ENCODE measurements around the gene PABPC1L. TPM values are rescaled to one million over a fixed set of nuclear protein-coding genes. Genes with fewer than 3 reads are reported as not detected.

PABPC1L gene
- total RNA-seq, 1 donor from 2014 or later = 17.3 TPM

DNA sequence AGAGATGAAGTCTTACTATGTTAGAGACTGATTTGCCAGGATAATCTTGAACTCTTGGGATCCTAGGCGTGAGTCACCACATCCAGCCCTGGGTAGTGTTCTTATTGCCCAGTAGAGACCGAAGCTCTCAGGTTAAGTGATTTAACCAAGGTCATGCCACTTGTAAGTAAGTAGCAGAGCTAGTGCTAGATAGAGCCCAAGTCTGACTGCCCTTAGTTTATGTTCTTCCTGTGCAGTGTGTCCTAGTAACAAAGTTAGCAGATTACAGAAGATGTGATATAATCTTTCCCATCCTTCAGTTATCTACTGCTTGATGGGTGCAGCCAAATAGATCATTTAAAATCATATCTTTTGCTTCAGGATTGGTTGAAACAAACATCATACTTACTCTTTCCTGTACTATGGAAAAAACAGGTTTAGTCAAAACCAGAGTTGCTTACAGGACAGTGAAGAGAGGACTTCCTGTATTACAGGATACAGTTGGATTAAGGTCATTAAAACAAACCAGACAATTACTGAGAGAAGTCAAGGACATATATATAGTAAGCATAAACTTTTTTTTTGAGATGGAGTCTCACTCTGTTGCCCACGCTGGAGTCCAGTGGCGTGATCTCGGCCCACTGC, 9.5 kb upstream of the PABPC1L start:
- Mint-ChIP-seq H3K27me3 (ENCODE audit: unreplicated experiment) (no peaks in the 10 kb centered on the region), H3K36me3 (ENCODE audit: low read depth, unreplicated experiment) (peaks cover 23% of the 10 kb centered on the region), H3K9me3 (ENCODE audit: unreplicated experiment) (no peaks in the 10 kb centered on the region), H3K4me3 (ENCODE audit: unreplicated experiment) (no peak overlapping the region), H3K27ac (ENCODE audit: unreplicated experiment) (peak overlapping the region; percentile 26), H3K4me1 (ENCODE audit: unreplicated experiment) (peaks cover 16% of the 10 kb centered on the region)
- no peak for DNase-seq (ENCODE audit: low spot score)
- TF ChIP-seq, protein P1, sequence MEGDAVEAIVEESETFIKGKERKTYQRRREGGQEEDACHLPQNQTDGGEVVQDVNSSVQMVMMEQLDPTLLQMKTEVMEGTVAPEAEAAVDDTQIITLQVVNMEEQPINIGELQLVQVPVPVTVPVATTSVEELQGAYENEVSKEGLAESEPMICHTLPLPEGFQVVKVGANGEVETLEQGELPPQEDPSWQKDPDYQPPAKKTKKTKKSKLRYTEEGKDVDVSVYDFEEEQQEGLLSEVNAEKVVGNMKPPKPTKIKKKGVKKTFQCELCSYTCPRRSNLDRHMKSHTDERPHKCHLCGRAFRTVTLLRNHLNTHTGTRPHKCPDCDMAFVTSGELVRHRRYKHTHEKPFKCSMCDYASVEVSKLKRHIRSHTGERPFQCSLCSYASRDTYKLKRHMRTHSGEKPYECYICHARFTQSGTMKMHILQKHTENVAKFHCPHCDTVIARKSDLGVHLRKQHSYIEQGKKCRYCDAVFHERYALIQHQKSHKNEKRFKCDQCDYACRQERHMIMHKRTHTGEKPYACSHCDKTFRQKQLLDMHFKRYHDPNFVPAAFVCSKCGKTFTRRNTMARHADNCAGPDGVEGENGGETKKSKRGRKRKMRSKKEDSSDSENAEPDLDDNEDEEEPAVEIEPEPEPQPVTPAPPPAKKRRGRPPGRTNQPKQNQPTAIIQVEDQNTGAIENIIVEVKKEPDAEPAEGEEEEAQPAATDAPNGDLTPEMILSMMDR (IDR thresholded peaks at IDR 0.05; ENCODE audit: unreplicated experiment) = no peak

GRCh38 chr20:44901974-44902373, 7.9 kb upstream of the PABPC1L start:
- Mint-ChIP-seq H3K36me3 (ENCODE audit: low read depth, unreplicated experiment) (peaks cover 31% of the 10 kb centered on the region), H3K4me3 (ENCODE audit: unreplicated experiment) (no peak overlapping the region), H3K4me1 (ENCODE audit: unreplicated experiment) (peaks cover 8% of the 10 kb centered on the region), H3K9me3 (ENCODE audit: unreplicated experiment) (no peaks in the 10 kb centered on the region), H3K27me3 (ENCODE audit: unreplicated experiment) (no peaks in the 10 kb centered on the region), H3K27ac (ENCODE audit: unreplicated experiment) (no peak overlapping the region)
- TF ChIP-seq, protein P1 (IDR thresholded peaks at IDR 0.05; ENCODE audit: unreplicated experiment) = no peak
- DNase-seq (ENCODE audit: low spot score) = no peak

DNA sequence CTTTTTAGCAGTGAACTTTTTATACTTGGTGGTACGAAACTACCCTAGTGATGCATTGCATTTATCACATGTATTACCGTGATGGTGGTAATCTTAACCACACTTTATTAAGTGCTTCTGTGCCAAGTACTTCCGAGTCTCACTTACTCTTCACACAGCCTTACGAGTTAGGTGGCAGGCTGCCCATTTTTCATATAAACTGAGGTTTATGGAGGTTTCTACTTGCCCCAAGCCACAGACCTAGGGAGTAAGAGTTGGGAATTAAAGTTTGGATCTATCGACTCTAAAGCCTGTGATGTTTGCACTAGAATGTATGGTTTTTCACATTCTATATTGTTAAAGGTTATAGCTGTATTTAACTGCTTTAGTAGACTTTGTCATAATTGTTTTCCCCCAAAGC, 5.5 kb upstream of the PABPC1L start:
- no peaks in the 10 kb centered on the region for H3K27me3 Mint-ChIP-seq (ENCODE audit: unreplicated experiment)
- H3K4me1 Mint-ChIP-seq (ENCODE audit: unreplicated experiment) = peaks cover 14% of the 10 kb centered on the region
- no peak for DNase-seq (ENCODE audit: low spot score)
- TF ChIP-seq, protein P1 (IDR thresholded peaks at IDR 0.05; ENCODE audit: unreplicated experiment) = no peak
- no peak overlapping the region for H3K4me3 Mint-ChIP-seq (ENCODE audit: unreplicated experiment)
- H3K9me3 Mint-ChIP-seq (ENCODE audit: unreplicated experiment) = no peaks in the 10 kb centered on the region
- H3K27ac Mint-ChIP-seq (ENCODE audit: unreplicated experiment) = no peak overlapping the region
- peaks cover 40% of the 10 kb centered on the region for H3K36me3 Mint-ChIP-seq (ENCODE audit: low read depth, unreplicated experiment)

DNA sequence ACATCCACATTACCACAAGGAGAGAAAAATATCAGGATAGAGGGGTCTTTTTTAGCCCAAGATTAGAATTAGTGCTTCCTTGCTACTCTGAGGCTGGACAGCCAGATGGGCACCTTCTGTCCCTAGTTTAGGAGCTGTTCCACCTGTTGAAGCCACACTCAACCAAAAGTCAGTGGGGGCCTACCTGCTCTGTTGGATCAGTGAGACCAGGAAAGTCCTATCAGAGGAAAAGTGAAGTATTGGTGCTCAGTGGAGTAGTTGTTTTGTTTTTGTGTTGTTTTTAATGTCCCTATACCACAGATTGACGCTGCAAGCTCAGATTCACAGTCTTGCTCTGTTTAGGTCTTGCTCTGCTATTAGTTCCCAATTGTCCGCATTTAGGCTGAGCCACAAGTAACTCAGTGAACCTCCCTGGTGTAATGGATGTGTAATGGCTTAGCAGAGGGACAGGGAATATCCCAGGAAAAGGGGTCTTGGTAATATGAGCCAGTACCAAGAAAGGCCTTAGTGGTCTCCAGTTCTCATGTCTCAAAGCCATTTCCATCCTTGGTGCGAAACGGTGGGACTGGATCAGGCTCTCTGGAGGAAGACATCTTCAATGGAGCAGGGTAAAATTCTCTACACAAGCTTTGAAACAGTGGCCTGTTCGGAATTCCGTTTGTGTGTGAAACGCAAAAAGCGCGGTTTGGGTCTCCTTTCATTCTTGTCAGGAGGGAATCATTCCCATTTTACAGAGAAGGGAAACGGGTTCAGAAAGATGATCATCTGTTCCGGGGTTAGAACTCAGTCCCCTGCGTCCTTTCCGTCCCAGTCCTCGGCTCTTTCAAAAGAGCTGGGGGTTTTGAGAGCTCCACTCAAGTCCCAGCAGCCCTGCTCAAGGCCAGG, 631 bp upstream of the PABPC1L start:
- TF ChIP-seq, protein P1 (IDR thresholded peaks at IDR 0.05; ENCODE audit: unreplicated experiment) = no peak
- Mint-ChIP-seq H3K4me3 (ENCODE audit: unreplicated experiment) (peak overlapping the region; percentile 84), H3K9me3 (ENCODE audit: unreplicated experiment) (no peaks in the 10 kb centered on the region), H3K27me3 (ENCODE audit: unreplicated experiment) (no peaks in the 10 kb centered on the region), H3K36me3 (ENCODE audit: low read depth, unreplicated experiment) (peaks cover 30% of the 10 kb centered on the region), H3K4me1 (ENCODE audit: unreplicated experiment) (peaks cover 11% of the 10 kb centered on the region), H3K27ac (ENCODE audit: unreplicated experiment) (peak overlapping the region; percentile 37)
- no peak for DNase-seq (ENCODE audit: low spot score)

All from endothelial cell (in vitro differentiated cells).